HG03442 (cell line): Measurements from ENCODE around the gene MYO18A.

Experiments used
- ATAC-seq: cut with Tn5 transposase; IDR thresholded peaks from one replicate; pipeline ENCODE4 v1.9.1; 2021; ENCODE audit warnings: mild to moderate bottlenecking, moderate library complexity; ENCODE audit not compliant: unreplicated experiment

Gene MYO18A

GRCh38 chr17:29060475-29060874 lies 119.7 kb downstream of the MYO18A start:
- ATAC-seq, result no peak

GRCh38 chr17:29059281-29059680 lies 120.9 kb downstream of the MYO18A start:
- ATAC-seq, result no peak

GRCh38 chr17:29058391-29058790 lies 121.8 kb downstream of the MYO18A start:
- ATAC-seq, result no peak

GRCh38 chr17:29057361-29057760 lies 122.8 kb downstream of the MYO18A start:
- no peak for ATAC-seq

GRCh38 chr17:29054835-29055234 lies 125.4 kb downstream of the MYO18A start:
- ATAC-seq, result no peak

- ATAC-seq, result no peak
Observed at GRCh38 chr17:29051731-29052130, 128.5 kb downstream of the MYO18A start.

- no peak for ATAC-seq
Observed at GRCh38 chr17:29051194-29051593, 129.0 kb downstream of the MYO18A start.

- ATAC-seq, result no peak
Observed at GRCh38 chr17:29050176-29050575, 130.0 kb downstream of the MYO18A start.

- no peak for ATAC-seq
Observed at GRCh38 chr17:29049541-29050145, 130.6 kb downstream of the MYO18A start.

- ATAC-seq, result no peak
Observed at GRCh38 chr17:29048440-29049368, 131.5 kb downstream of the MYO18A start.

- ATAC-seq, result no peak
Observed at GRCh38 chr17:29046473-29046839, 133.7 kb downstream of the MYO18A start.

GRCh38 chr17:29045734-29046472 lies 134.3 kb downstream of the MYO18A start:
- no peak for ATAC-seq

- ATAC-seq, result no peak
Observed at GRCh38 chr17:29045026-29045425, 135.2 kb downstream of the MYO18A start.

- no peak for ATAC-seq
Observed at GRCh38 chr17:29043539-29044145, 136.6 kb downstream of the MYO18A start.

- no peak for ATAC-seq
Observed at GRCh38 chr17:29042679-29043538, 137.3 kb downstream of the MYO18A start, which contains the start of gene PIPOX. Gene PIPOX (plus strand): TSS chr17:29043141. CDS start chr17:29043226, 85 bp downstream.

GRCh38 chr17:29042026-29042678 lies 138.0 kb downstream of the MYO18A start:
- no peak for ATAC-seq

GRCh38 chr17:29041571-29041970 lies 138.6 kb downstream of the MYO18A start:
- no peak for ATAC-seq

GRCh38 chr17:29041091-29041490 lies 139.1 kb downstream of the MYO18A start:
- no peak for ATAC-seq

GRCh38 chr17:29039764-29040598 lies 140.2 kb downstream of the MYO18A start:
- ATAC-seq, result no peak
